Endothelial cell of umbilical vein (primary cell): ENCODE data around the gene ARHGEF26. TPM values are rescaled to one million over a fixed set of nuclear protein-coding genes. Genes with fewer than 3 reads are reported as not detected.

ENCODE experiments used
- BruUV-seq: library from RNA; stranded (reverse); fragments of 400-500 nt; replicated peaks from 2 replicates; lab custom pipeline; 2021; lab: Mats Ljungman, UMichigan
- CTCF ChIA-PET: fragments of 300-600, 350-600 bp; sonication (Branson Sonifier 250); formaldehyde crosslinking; loops from one replicate; lab custom pipeline; 2021; ENCODE audit warnings: antibody characterized with exemption, inconsistent platforms; lab: Charles Lee
- POLR2A ChIA-PET: fragments of 300-600, 350-600 bp; sonication (Branson Sonifier 250); formaldehyde crosslinking; loops from one replicate; lab custom pipeline; 2021; ENCODE audit warnings: antibody characterized with exemption, inconsistent platforms; lab: Charles Lee
- DNase-seq: peaks from one replicate; pipeline ENCODE4 v3.0.0-alpha.2; 2011; ENCODE audit warnings: low read depth, low spot score
- FAIRE-seq: peaks from 2 replicates; lab custom pipeline; 2011; peaks lifted over from hg19 to GRCh38; lab: Jason Lieb, UNC
- H2AFZ ChIP-seq: 2 replicates; pipeline ENCODE4 v1.6.0; 2012; ENCODE audit warnings: low read depth, low read length, control low read depth, inconsistent platforms
- H3K27ac ChIP-seq: 2 replicates; pipeline ENCODE4 v1.5.1; 2011; ENCODE audit warnings: low read depth, mild to moderate bottlenecking, control low read depth, low read length, moderate library complexity; ENCODE audit not compliant: insufficient read depth
- H3K27me3 ChIP-seq, 2 experiments: 2 replicates each; pipeline versions ENCODE4 v1.6.0 to v1.6.1; 2011; ENCODE audit warnings: low read length in 2 of 2, mixed read lengths in 1 of 2; ENCODE audit not compliant: control insufficient read depth in 2 of 2, insufficient read depth in 2 of 2
- H3K36me3 ChIP-seq, 2 experiments: 2 replicates in 1 of 2; 3 replicates in 1 of 2; pipeline ENCODE4 v1.5.1; 2011; ENCODE audit warnings: low read length in 2 of 2, mild to moderate bottlenecking in 1 of 2, moderate library complexity in 1 of 2; ENCODE audit not compliant: control insufficient read depth in 2 of 2, insufficient read depth in 2 of 2; ENCODE audit errors: extremely low read depth in 1 of 2
- H3K4me1 ChIP-seq: 3 replicates; pipeline ENCODE4 v1.5.1; 2011; ENCODE audit warnings: mild to moderate bottlenecking, low read length; ENCODE audit not compliant: control insufficient read depth, insufficient read depth; ENCODE audit errors: extremely low read depth
- H3K4me2 ChIP-seq: 2 replicates; pipeline ENCODE4 v1.6.1; 2011; ENCODE audit warnings: low read length, control low read depth, mixed read lengths; ENCODE audit not compliant: insufficient read depth
- H3K4me3 ChIP-seq, 3 experiments: fragments of 200-600 bp in 1 of 3; sonication (generic), shearing (Covaris generic) in 1 of 3; replicated peaks in 1 of 3; 2 replicates each; pipeline ENCODE4 v1.5.1; 2011 to 2016; ENCODE audit warnings: control low read depth in 3 of 3, low read length in 3 of 3, mild to moderate bottlenecking in 2 of 3, inconsistent platforms in 1 of 3, low read depth in 1 of 3, moderate library complexity in 1 of 3; ENCODE audit not compliant: insufficient read depth in 1 of 3
- H3K79me2 ChIP-seq: 2 replicates; pipeline ENCODE4 v1.6.0; 2012; ENCODE audit warnings: low read length, inconsistent platforms; ENCODE audit not compliant: control insufficient read depth, insufficient read depth
- H3K9ac ChIP-seq: replicated peaks from 2 replicates; pipeline ENCODE3; 2011; ENCODE audit warnings: low read length, control low read depth; ENCODE audit not compliant: insufficient read depth; ENCODE audit errors: extremely low read depth
- H3K9me1 ChIP-seq: replicated peaks from 3 replicates; pipeline ENCODE4 v1.6.0; 2011; ENCODE audit warnings: mild to moderate bottlenecking, low read length; ENCODE audit not compliant: control insufficient read depth, insufficient read depth; ENCODE audit errors: extremely low read depth
- H3K9me3 ChIP-seq: replicated peaks from 2 replicates; pipeline ENCODE4 v1.5.1; 2012; ENCODE audit warnings: low read length, inconsistent platforms; ENCODE audit not compliant: control insufficient read depth, insufficient read depth
- H4K20me1 ChIP-seq: replicated peaks from 2 replicates; pipeline ENCODE3; 2011; ENCODE audit warnings: mild to moderate bottlenecking, low read length; ENCODE audit not compliant: control insufficient read depth, insufficient read depth; ENCODE audit errors: extremely low read depth
- CTCF ChIP-seq, 2 donors: IDR thresholded peaks; 1 replicate in 1 of 2; 2 replicates in 1 of 2; pipeline ENCODE4 v1.5.1; 2011; ENCODE audit warnings: low read length in 2 of 2, mild to moderate bottlenecking in 2 of 2, moderate library complexity in 2 of 2, control low read depth in 1 of 2, inconsistent platforms in 1 of 2, low read depth in 1 of 2; ENCODE audit not compliant: insufficient read depth in 1 of 2; ENCODE audit errors: extremely low read depth in 1 of 2
- EZH2 ChIP-seq: IDR thresholded peaks from 2 replicates; pipeline ENCODE4 v1.6.1; 2012; ENCODE audit warnings: borderline replicate concordance, low read depth, mild to moderate bottlenecking, moderate library complexity, low read length, inconsistent platforms; ENCODE audit not compliant: severe bottlenecking
- FOS ChIP-seq: IDR thresholded peaks from 2 replicates; pipeline ENCODE4 v1.6.1; 2011; ENCODE audit warnings: mild to moderate bottlenecking, low read length, moderate library complexity, borderline replicate concordance; ENCODE audit not compliant: insufficient read depth
- GATA2 ChIP-seq: IDR thresholded peaks from 2 replicates; pipeline ENCODE4 v1.7.0; 2011; ENCODE audit warnings: low read depth, mild to moderate bottlenecking, moderate library complexity, mixed read lengths, low read length; ENCODE audit not compliant: insufficient read length, insufficient read depth
- JUN ChIP-seq: IDR thresholded peaks from 2 replicates; pipeline ENCODE4 v1.6.1; 2011; ENCODE audit warnings: borderline replicate concordance, low read depth; ENCODE audit not compliant: insufficient read length, insufficient read depth
- MAX ChIP-seq: IDR thresholded peaks from 2 replicates; pipeline ENCODE4 v1.6.1; 2011; ENCODE audit not compliant: insufficient read depth, insufficient read length
- MYC ChIP-seq: IDR thresholded peaks from one replicate; pipeline ENCODE4 v1.6.1; 2011; ENCODE audit warnings: mild to moderate bottlenecking, low read depth, low read length
- POLR2A ChIP-seq: IDR thresholded peaks from 2 replicates; pipeline ENCODE4 v1.6.1; 2012; ENCODE audit warnings: low read depth, mild to moderate bottlenecking, control low read depth, low read length
- POLR2AphosphoS5 ChIP-seq: IDR thresholded peaks from 2 replicates; pipeline ENCODE4 v1.6.1; 2012; ENCODE audit warnings: low read depth, mild to moderate bottlenecking, control low read depth, low read length, moderate library complexity; ENCODE audit not compliant: insufficient read depth
- dilution Hi-C: fragments of 300-500 bp; cut with MboI; formaldehyde crosslinking; loops from one replicate; pipeline ENCODE4 v1.15.0; 2019; ENCODE audit warnings: low sequenced_read_pairs; ENCODE audit not compliant: extremely low pct_ligation_motif_present
- intact Hi-C: fragments of 100-400 bp; cut with micrococcal nuclease; formaldehyde crosslinking; loops from one replicate; pipeline ENCODE4 v1.10.0; 2022
- polyA plus RNA-seq, 4 experiments: library from polyadenylated mRNA; depleted of rRNA in 3 of 4; stranded (reverse) in 3 of 4; unstranded in 1 of 4; fragments of >200 nt; gene quantifications; 2 replicates each; pipeline versions ENCODE4 v1.2.1 to v1.2.3, GENCODE V29; 2011 to 2012; ENCODE audit warnings: missing spikeins in 1 of 4
- total RNA-seq: library from RNA; stranded (reverse); gene quantifications from 2 replicates; pipeline ENCODE4 v1.2.3, GENCODE V29; 2021

Gene ARHGEF26
- total and polyA plus RNA-seq, 2 donors (not counting 3 experiments of a cell fraction or from before 2014, with no cell fraction given): 0.57 to 2.9 TPM

GRCh38 chr3:154214306-154214705 is 93.1 kb downstream of the ARHGEF26 start:
- intact Hi-C loops (no loop called here), dilution Hi-C loops (no loop called here)
- Histone ChIP-seq H3K27ac (no peak overlapping the region), H3K36me3 (no peaks in the 10 kb centered on the region), H3K9me3 (no peaks in the 10 kb centered on the region), H2AFZ (no peak overlapping the region), H3K9me1 (no peaks in the 10 kb centered on the region), H3K4me2 (no peak overlapping the region), H3K9ac (no peak overlapping the region), H4K20me1 (no peaks in the 10 kb centered on the region), H3K4me3 (no peak overlapping the region), H3K4me1 (no peaks in the 10 kb centered on the region), H3K79me2 (no peaks in the 10 kb centered on the region), H3K27me3 (no peaks in the 10 kb centered on the region)
- POLR2A ChIA-PET: no interaction called here
- TF ChIP-seq GATA2: no peak
- TF ChIP-seq CTCF (IDR thresholded peaks at IDR 0.05; ENCODE audit: extremely low read depth in 1 of 2, insufficient read depth in 1 of 2, low read depth in 1 of 2, low read length in 2 of 2): no peak
- no peak for TF ChIP-seq POLR2AphosphoS5
- TF ChIP-seq JUN: no peak
- no peak for TF ChIP-seq MAX
- TF ChIP-seq MYC: no peak
- no peak for TF ChIP-seq FOS
- no peak for TF ChIP-seq POLR2A
- TF ChIP-seq EZH2: no peak
- DNase-seq (no peak), FAIRE-seq (no peak)
- CTCF ChIA-PET: no interaction called here
- no TSS peak for BruUV-seq
